Activated CD8-positive, alpha-beta memory T cell treated with anti-CD3 and anti-CD28 coated beads for 48 hours (primary cell): ENCODE data around the gene MCOLN1.
"Not testable (repeated sequence)": the region's sequence is repeated elsewhere in the genome, so short reads cannot be mapped to it uniquely, and the experiment has no call there.

Source experiments
- DNase-seq, 3 experiments: peaks; one replicate each; pipeline ENCODE4 v3.0.0-alpha.2; 2020; ENCODE audit warnings: low read depth in 2 of 3, low spot score in 2 of 3

MCOLN1 gene

DNA sequence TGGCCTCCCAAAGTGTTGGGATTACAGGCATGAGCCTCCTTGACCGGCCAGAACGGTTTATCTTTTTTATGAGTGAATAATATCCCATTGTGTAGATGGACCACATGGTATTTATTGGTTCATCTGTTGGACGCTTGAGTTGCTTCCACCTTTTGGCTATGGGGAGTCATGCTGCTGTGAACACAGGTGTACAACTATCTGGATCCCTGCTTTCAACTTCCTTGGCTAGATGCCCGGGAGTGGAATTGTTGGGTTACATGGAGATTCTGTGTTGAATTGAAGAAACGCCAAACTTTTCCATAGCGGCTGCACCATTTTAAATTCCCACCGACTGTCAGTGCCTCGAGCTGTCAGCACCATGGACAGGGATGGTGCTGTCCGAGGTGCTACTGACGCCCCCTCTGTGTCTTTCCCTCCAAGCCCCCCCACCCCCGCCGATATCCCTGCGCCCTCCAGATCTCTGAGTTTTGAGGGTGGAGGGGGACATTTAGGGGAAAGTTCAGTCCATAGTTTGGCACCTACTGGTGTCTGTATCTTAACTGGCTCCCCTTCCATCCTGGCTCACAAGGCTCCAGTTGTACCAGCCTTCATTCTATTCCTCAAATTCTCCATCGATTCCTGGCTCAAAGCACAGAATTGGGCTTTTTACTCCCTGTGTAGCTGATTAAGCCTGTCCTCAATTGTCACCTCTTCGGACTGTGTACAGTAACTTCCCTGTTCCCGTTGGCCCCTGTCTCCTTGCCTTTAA lies 40.4 kb downstream of the MCOLN1 start:
- DNase-seq: no peak

DNA sequence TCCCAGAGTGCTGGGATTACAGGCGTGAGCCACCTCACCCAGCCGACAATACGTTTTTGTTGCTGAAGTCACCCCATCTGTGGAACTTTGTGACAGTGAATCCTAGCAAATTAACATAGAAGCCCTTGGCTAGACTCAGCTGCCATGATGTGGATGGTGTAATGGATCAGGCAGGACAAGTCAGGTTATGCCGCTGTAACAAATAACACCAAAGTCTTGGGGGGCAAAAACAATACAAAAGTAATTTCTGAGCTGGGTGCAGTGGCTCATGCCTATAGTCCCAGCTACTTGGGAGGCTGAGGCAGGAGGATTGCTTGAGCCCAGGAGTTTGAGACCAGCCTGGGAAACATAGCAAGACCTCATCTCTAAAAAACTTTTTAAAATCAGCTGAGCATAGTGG lies 42.4 kb downstream of the MCOLN1 start:
- DNase-seq: no peak

DNA sequence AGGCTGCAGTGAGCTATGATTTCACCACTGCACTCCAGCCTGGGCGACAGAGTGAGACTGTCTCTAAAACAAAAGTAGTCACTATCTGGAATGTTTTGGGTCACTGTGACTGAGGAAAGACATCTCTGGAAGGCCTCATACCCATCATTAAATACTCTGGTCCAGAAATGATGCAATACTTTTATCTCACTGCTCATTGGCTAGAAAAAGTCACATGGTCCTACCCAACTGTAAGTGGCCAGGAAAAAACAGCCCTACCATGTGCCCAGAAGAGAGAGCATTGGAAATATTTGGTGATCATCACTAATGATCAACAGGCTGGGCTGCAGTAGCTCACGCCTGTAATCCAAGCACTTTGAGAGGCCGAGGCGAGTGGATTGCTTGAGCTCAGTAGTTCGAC lies 42.9 kb downstream of the MCOLN1 start:
- DNase-seq: no peak

DNA sequence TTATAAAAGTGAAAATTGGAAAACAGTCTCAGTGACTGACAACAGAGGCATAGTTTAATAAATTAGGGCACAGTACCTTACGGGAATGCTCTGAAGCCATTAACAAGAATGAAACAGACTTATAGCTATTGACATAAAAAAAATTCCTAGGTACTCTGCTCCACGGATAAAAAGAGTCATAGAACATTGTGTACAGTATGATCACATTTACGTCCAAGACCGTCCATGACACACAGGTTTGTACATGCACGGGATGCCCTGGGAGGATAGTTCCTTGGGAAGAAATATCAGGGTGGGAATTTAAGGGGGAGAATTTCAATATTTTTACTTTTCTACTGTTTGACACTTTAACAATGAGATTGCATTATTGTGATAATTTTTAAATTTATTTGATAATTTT lies 48.3 kb downstream of the MCOLN1 start:
- no peak for DNase-seq

DNA sequence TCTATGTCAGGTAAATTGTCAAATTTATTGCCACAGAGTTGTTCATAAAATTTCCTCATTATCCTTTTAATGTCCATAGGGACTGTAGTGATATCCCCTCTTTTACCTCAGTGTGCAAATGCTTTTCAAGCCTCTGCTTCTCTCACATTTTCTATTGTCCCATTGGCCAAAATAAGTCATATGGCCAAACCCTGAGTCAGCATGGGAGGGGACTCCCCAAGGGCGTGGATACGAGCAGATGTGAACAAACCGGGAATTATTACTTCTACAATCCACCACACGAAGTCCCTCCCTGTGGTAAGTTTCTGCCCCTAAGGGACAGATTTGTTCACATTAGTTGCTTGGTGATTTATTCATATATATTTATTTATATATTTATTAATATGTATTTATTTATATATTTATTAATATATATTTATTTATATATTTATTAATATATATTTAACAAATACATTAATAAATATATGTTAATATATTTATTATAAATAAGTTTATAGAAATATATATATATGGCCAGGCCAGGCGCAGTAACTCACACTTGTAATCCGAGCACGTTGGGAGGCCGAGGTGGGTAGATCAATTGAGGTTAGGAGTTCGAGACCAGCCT lies 53.1 kb downstream of the MCOLN1 start:
- DNase-seq: no peak

DNA sequence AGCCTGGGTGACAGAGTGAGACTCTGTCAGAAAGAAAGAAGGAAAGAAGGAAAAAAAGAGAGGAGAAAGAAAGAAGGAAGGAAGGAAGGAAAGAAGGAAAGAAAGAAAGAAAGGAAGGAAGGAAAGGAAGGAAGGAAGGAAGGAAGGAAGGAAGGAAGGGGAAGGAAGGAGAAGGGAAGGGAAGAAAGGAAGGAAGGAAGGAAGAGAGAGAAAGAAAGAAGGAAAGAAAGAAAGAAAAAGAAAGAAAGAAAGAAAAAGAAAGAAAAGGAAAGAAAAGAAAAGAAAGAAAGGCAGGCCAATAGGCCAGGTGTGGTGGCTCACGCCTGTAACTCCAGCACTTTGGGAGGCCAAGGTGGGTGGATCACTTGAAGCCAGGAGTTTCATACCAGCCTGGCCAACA lies 55.0 kb downstream of the MCOLN1 start:
- DNase-seq: not testable (repeated sequence)

DNA sequence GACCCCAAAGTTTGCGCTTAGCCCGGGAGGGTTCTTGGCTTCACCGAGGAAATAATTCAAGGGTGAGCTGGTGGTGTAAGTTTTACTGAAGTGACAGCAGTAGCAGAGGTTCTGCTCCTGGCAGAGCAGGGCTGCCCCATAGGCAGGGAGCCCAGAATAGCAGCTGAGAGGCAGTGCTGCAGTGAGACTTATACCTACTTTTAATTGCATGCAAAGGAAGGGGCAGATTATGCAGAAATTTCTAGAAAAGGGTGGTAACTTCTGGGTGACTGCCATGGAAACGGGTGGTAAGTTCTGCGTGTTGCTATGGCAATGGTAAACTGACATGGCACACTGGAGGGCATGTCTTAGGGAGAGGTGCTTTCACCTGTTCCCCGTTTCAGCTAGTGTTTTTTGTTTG lies 55.7 kb downstream of the MCOLN1 start:
- no peak for DNase-seq

DNA sequence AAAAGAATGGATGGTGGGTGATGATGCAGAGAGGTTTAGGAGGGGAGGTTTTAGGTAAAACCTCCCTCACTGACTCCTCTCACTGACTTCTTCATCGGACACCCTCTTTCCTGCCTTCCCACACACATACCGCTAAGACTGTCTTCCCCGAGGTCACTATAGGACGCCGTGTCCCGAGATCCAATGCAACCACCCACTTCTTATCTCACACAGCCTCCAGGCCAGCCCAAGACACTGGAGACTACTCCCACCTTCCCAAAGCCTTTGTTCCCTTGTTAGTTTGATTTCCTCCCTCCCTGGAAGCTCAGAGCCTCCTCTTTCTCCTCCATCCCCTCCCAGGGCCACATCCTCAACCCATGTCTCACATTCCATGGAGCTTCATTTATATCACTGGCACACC lies 56.8 kb downstream of the MCOLN1 start:
- DNase-seq: no peak

DNA sequence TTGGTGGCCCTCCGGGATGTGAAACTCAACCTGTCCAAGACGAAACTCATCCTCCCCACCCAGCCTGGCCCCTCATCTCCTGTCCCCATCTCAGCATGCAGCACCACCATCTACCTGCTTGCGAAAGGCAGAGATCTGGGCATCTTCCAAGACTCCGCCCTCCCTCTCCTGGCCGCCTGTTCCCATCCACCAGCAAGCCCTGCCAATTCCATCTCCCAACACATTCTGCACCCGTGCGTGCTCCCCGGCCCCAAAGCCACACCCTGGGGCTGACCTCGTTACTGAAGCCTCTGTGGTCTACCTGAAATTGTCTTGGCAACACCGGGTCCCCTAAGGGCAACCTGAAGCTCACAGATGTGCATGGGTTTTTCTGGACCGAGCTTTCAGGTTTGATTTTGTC lies 60.0 kb downstream of the MCOLN1 start:
- no peak for DNase-seq
